Esophagus squamous epithelium (tissue), 4 donors: ENCODE measurements around the gene LARP4B.

Experiments used
- POLR2A ChIP-seq, 4 donors: fragments of 450-650 bp; IDR thresholded peaks; one replicate each; pipeline ENCODE4 v1.6.1; 2017; ENCODE audit warnings: antibody characterized with exemption in 4 of 4, mild to moderate bottlenecking in 4 of 4, moderate library complexity in 3 of 4
- TF ChIP-seq, protein P1 (sequence below), 6 experiments: fragments of 450-650 bp in 4 of 6; fragments of 200-600 bp in 2 of 6; sonication (generic) in 2 of 6; IDR thresholded peaks; one replicate each; pipeline ENCODE4 v1.5.1; 2016 to 2019; ENCODE audit warnings: antibody characterized with exemption in 6 of 6, mild to moderate bottlenecking in 4 of 6, moderate library complexity in 4 of 6

DNA sequence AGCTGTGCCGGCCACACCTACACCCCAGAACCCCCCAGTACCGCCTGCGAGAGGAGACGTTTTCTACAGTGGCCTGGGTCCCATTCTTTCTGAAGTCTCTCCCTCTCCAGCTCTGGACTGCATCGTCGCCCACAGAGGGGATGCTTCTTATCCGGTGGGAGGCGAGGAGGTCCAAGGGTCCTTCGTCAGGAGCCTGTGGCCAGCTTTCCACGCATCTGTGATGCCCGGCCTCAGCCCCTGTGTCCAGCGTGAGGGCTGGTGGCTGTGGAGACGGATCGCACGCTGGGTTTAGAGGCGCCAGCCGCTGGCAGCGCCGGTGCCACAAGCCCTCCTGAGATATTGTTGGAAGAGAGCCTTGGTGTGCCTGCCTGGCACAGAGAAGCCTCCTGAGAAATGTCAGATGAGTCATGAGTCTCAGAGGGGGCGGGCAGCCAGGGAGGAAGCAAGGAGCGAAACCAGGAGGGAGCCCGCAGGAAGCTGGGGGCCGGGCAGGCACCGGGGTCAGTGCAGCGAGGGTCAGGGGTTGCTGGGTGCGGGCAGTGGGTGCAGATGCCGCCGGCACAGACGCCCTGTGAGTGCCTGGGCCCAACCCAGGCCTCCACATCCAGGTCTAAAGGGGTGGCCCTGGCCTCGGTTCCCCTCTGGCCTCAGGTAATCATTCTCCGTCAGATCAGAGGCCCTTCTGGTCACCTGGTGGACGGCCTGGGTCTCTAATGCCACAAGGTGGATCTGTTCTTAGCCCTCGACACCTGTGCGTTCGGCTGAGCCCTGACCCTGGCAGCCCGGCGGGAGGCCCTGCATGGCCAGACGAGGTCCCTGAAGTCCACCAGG, 156.0 kb downstream of the LARP4B start:
- TF ChIP-seq, protein P1, sequence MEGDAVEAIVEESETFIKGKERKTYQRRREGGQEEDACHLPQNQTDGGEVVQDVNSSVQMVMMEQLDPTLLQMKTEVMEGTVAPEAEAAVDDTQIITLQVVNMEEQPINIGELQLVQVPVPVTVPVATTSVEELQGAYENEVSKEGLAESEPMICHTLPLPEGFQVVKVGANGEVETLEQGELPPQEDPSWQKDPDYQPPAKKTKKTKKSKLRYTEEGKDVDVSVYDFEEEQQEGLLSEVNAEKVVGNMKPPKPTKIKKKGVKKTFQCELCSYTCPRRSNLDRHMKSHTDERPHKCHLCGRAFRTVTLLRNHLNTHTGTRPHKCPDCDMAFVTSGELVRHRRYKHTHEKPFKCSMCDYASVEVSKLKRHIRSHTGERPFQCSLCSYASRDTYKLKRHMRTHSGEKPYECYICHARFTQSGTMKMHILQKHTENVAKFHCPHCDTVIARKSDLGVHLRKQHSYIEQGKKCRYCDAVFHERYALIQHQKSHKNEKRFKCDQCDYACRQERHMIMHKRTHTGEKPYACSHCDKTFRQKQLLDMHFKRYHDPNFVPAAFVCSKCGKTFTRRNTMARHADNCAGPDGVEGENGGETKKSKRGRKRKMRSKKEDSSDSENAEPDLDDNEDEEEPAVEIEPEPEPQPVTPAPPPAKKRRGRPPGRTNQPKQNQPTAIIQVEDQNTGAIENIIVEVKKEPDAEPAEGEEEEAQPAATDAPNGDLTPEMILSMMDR (IDR thresholded peaks at IDR 0.05) = no peak
- no peak for TF ChIP-seq POLR2A (IDR thresholded peaks at IDR 0.05)
